Endothelial cell of umbilical vein (primary cell): ENCODE results near the gene MLLT1. TPM values are rescaled to one million over a fixed set of nuclear protein-coding genes. Genes with fewer than 3 reads are reported as not detected.

Experiments used
- BruUV-seq: library from RNA; stranded (reverse); fragments of 400-500 nt; replicated peaks from 2 replicates; lab custom pipeline; 2021; lab: Mats Ljungman, UMichigan
- CTCF ChIA-PET: fragments of 300-600, 350-600 bp; sonication (Branson Sonifier 250); formaldehyde crosslinking; loops from one replicate; lab custom pipeline; 2021; ENCODE audit warnings: antibody characterized with exemption, inconsistent platforms; lab: Charles Lee
- POLR2A ChIA-PET: fragments of 300-600, 350-600 bp; sonication (Branson Sonifier 250); formaldehyde crosslinking; loops from one replicate; lab custom pipeline; 2021; ENCODE audit warnings: antibody characterized with exemption, inconsistent platforms; lab: Charles Lee
- DNase-seq: peaks from one replicate; pipeline ENCODE4 v3.0.0-alpha.2; 2011; ENCODE audit warnings: low read depth, low spot score
- FAIRE-seq: peaks from 2 replicates; lab custom pipeline; 2011; peaks lifted over from hg19 to GRCh38; lab: Jason Lieb, UNC
- H2AFZ ChIP-seq: 2 replicates; pipeline ENCODE4 v1.6.0; 2012; ENCODE audit warnings: low read depth, low read length, control low read depth, inconsistent platforms
- H3K27ac ChIP-seq: 2 replicates; pipeline ENCODE4 v1.5.1; 2011; ENCODE audit warnings: low read depth, mild to moderate bottlenecking, control low read depth, low read length, moderate library complexity; ENCODE audit not compliant: insufficient read depth
- H3K27me3 ChIP-seq, 2 experiments: 2 replicates each; pipeline versions ENCODE4 v1.6.0 to v1.6.1; 2011; ENCODE audit warnings: low read length in 2 of 2, mixed read lengths in 1 of 2; ENCODE audit not compliant: control insufficient read depth in 2 of 2, insufficient read depth in 2 of 2
- H3K36me3 ChIP-seq, 2 experiments: 2 replicates in 1 of 2; 3 replicates in 1 of 2; pipeline ENCODE4 v1.5.1; 2011; ENCODE audit warnings: low read length in 2 of 2, mild to moderate bottlenecking in 1 of 2, moderate library complexity in 1 of 2; ENCODE audit not compliant: control insufficient read depth in 2 of 2, insufficient read depth in 2 of 2; ENCODE audit errors: extremely low read depth in 1 of 2
- H3K4me1 ChIP-seq: 3 replicates; pipeline ENCODE4 v1.5.1; 2011; ENCODE audit warnings: mild to moderate bottlenecking, low read length; ENCODE audit not compliant: control insufficient read depth, insufficient read depth; ENCODE audit errors: extremely low read depth
- H3K4me2 ChIP-seq: 2 replicates; pipeline ENCODE4 v1.6.1; 2011; ENCODE audit warnings: low read length, control low read depth, mixed read lengths; ENCODE audit not compliant: insufficient read depth
- H3K4me3 ChIP-seq, 3 experiments: fragments of 200-600 bp in 1 of 3; sonication (generic), shearing (Covaris generic) in 1 of 3; replicated peaks in 1 of 3; 2 replicates each; pipeline ENCODE4 v1.5.1; 2011 to 2016; ENCODE audit warnings: control low read depth in 3 of 3, low read length in 3 of 3, mild to moderate bottlenecking in 2 of 3, inconsistent platforms in 1 of 3, low read depth in 1 of 3, moderate library complexity in 1 of 3; ENCODE audit not compliant: insufficient read depth in 1 of 3
- H3K79me2 ChIP-seq: 2 replicates; pipeline ENCODE4 v1.6.0; 2012; ENCODE audit warnings: low read length, inconsistent platforms; ENCODE audit not compliant: control insufficient read depth, insufficient read depth
- H3K9ac ChIP-seq: replicated peaks from 2 replicates; pipeline ENCODE3; 2011; ENCODE audit warnings: low read length, control low read depth; ENCODE audit not compliant: insufficient read depth; ENCODE audit errors: extremely low read depth
- H3K9me1 ChIP-seq: replicated peaks from 3 replicates; pipeline ENCODE4 v1.6.0; 2011; ENCODE audit warnings: mild to moderate bottlenecking, low read length; ENCODE audit not compliant: control insufficient read depth, insufficient read depth; ENCODE audit errors: extremely low read depth
- H3K9me3 ChIP-seq: replicated peaks from 2 replicates; pipeline ENCODE4 v1.5.1; 2012; ENCODE audit warnings: low read length, inconsistent platforms; ENCODE audit not compliant: control insufficient read depth, insufficient read depth
- H4K20me1 ChIP-seq: replicated peaks from 2 replicates; pipeline ENCODE3; 2011; ENCODE audit warnings: mild to moderate bottlenecking, low read length; ENCODE audit not compliant: control insufficient read depth, insufficient read depth; ENCODE audit errors: extremely low read depth
- CTCF ChIP-seq, 2 donors: IDR thresholded peaks; 1 replicate in 1 of 2; 2 replicates in 1 of 2; pipeline ENCODE4 v1.5.1; 2011; ENCODE audit warnings: low read length in 2 of 2, mild to moderate bottlenecking in 2 of 2, moderate library complexity in 2 of 2, control low read depth in 1 of 2, inconsistent platforms in 1 of 2, low read depth in 1 of 2; ENCODE audit not compliant: insufficient read depth in 1 of 2; ENCODE audit errors: extremely low read depth in 1 of 2
- EZH2 ChIP-seq: IDR thresholded peaks from 2 replicates; pipeline ENCODE4 v1.6.1; 2012; ENCODE audit warnings: borderline replicate concordance, low read depth, mild to moderate bottlenecking, moderate library complexity, low read length, inconsistent platforms; ENCODE audit not compliant: severe bottlenecking
- GATA2 ChIP-seq: IDR thresholded peaks from 2 replicates; pipeline ENCODE4 v1.7.0; 2011; ENCODE audit warnings: low read depth, mild to moderate bottlenecking, moderate library complexity, mixed read lengths, low read length; ENCODE audit not compliant: insufficient read length, insufficient read depth
- JUN ChIP-seq: IDR thresholded peaks from 2 replicates; pipeline ENCODE4 v1.6.1; 2011; ENCODE audit warnings: borderline replicate concordance, low read depth; ENCODE audit not compliant: insufficient read length, insufficient read depth
- MYC ChIP-seq: IDR thresholded peaks from one replicate; pipeline ENCODE4 v1.6.1; 2011; ENCODE audit warnings: mild to moderate bottlenecking, low read depth, low read length
- POLR2AphosphoS5 ChIP-seq: IDR thresholded peaks from 2 replicates; pipeline ENCODE4 v1.6.1; 2012; ENCODE audit warnings: low read depth, mild to moderate bottlenecking, control low read depth, low read length, moderate library complexity; ENCODE audit not compliant: insufficient read depth
- dilution Hi-C: fragments of 300-500 bp; cut with MboI; formaldehyde crosslinking; loops from one replicate; pipeline ENCODE4 v1.15.0; 2019; ENCODE audit warnings: low sequenced_read_pairs; ENCODE audit not compliant: extremely low pct_ligation_motif_present
- intact Hi-C: fragments of 100-400 bp; cut with micrococcal nuclease; formaldehyde crosslinking; loops from one replicate; pipeline ENCODE4 v1.10.0; 2022
- polyA plus RNA-seq, 4 experiments: library from polyadenylated mRNA; depleted of rRNA in 3 of 4; stranded (reverse) in 3 of 4; unstranded in 1 of 4; fragments of >200 nt; gene quantifications; 2 replicates each; pipeline versions ENCODE4 v1.2.1 to v1.2.3, GENCODE V29; 2011 to 2012; ENCODE audit warnings: missing spikeins in 1 of 4
- total RNA-seq: library from RNA; stranded (reverse); gene quantifications from 2 replicates; pipeline ENCODE4 v1.2.3, GENCODE V29; 2021
- TF ChIP-seq, protein P1 (sequence below): IDR thresholded peaks from 2 replicates; pipeline ENCODE4 v1.6.1; 2011; ENCODE audit not compliant: insufficient read depth, insufficient read length

The MLLT1 gene
- total and polyA plus RNA-seq, 2 donors (not counting 3 experiments of a cell fraction or from before 2014, with no cell fraction given): 43.9 to 84.8 TPM

DNA sequence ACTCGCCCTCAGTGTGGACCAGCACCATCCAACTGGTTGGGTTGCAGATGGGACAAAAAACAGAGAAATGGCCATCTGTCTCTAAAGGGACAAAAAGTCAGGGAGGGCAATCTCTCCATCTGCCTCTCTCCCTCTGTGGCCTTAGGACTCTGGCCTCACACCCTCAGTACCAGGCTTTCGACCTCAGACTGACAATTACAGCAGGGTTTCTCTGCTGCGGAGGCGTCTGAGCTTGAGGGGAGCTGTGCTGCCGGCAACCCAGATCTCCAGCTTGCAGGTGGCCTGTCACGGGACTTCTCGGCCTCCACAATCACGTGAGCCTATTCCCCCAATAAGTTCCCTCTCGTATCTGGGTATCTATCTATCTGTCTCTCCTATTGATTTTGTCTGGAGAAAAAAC, 27.7 kb downstream of the MLLT1 start:
- Histone ChIP-seq H3K4me3 (no peak overlapping the region), H4K20me1 (no peaks in the 10 kb centered on the region), H3K79me2 (peaks cover 80% of the 10 kb centered on the region), H3K9me3 (no peaks in the 10 kb centered on the region), H3K9ac (no peak overlapping the region), H3K27me3 (no peaks in the 10 kb centered on the region), H3K27ac (no peak overlapping the region), H3K36me3 (peaks cover 5 to 9% of the 10 kb centered on the region in 2 experiments), H3K9me1 (no peaks in the 10 kb centered on the region), H3K4me1 (peaks cover 10% of the 10 kb centered on the region), H2AFZ (no peak overlapping the region), H3K4me2 (no peak overlapping the region)
- intact Hi-C loops (no loop called here), dilution Hi-C loops (no loop called here)
- no peak for TF ChIP-seq CTCF (IDR thresholded peaks at IDR 0.05; ENCODE audit: extremely low read depth in 1 of 2, insufficient read depth in 1 of 2, low read depth in 1 of 2, low read length in 2 of 2)
- TF ChIP-seq EZH2: no peak
- no peak for TF ChIP-seq POLR2AphosphoS5
- no peak for TF ChIP-seq GATA2
- TF ChIP-seq, protein P1, sequence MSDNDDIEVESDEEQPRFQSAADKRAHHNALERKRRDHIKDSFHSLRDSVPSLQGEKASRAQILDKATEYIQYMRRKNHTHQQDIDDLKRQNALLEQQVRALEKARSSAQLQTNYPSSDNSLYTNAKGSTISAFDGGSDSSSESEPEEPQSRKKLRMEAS: no peak
- TF ChIP-seq MYC: no peak
- no peak for TF ChIP-seq JUN
- DNase-seq (no peak), FAIRE-seq (no peak)
- no TSS peak for BruUV-seq
- ChIA-PET POLR2A (no interaction called here), CTCF (interaction anchor here (2.0 kb wide), 1 partner anchor 34 kb away, joined by 5 read pairs; no protein-coding TSS in a partner anchor)
